ENCODE data around the gene COL21A1.

Gene COL21A1

DNA sequence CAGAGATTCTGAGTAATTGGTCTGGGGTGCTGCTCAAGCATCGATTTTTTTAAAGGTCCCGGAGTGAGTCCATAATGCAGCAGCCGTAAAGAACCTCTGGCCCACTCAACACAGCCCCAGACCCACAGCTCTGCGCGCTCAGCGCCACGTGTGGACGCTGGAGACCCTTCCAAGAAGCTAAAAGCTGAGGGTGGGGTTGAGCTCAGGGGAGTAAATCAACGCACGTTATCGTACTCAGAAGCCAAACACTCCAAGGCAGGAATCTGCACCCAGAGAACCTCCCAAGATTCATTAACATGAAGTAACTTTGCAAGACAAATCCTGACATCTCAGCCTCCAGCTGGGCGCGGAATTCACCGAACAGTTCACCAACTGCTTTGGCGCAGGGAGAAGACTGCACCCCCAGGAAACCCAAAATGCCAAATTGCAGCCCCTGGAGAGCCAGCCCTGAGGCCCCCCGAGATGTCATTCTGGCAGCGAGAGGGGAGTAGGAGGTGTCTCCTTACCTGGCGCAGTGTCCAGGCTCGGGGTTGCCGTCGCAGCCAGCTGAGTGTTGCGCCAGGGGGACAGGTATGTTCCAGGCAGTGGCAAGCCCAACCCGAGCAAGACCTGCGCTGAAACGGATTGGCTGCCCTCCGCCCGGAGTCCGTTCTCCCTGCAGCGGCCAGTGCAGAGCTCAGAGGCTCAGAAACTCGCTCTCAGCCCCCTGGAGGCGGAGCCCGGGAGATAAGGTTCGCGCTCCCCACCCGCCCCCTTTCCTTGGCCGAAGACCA, at the start of gene COL21A1:
Gene COL21A1 (minus strand): TSS at position 700 of the 773 bp plus-strand sequence. CDS start 64,962 bp downstream, outside the sequence.
- TF ChIP-seq GATA1 (IDR thresholded peaks at IDR 0.05; ENCODE audit: low read depth, low read length), result no peak
- no peak for TF ChIP-seq POLR2A (IDR thresholded peaks at IDR 0.05; ENCODE audit: low read length)
- DNase-seq, result no peak

DNA sequence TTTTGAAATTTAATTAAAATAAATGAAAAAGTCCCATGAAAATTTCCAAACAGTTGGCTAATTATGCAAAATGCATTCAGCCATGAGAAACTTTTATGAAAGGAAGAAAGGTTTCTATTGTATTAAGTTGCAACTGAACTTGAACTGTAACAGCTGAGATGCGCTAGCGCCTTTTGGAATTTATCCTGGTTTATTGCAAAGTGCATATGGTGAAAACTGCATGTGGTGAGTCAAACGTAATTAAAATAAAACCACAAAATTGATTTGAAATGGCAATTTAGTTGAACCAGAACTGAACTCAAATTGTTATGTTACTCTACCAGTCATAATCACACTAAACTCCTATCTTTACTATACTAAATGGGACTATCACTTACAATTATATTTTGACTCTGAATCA, 46.4 kb upstream of the COL21A1 start:
- no peak for DNase-seq
- TF ChIP-seq GATA1 (IDR thresholded peaks at IDR 0.05; ENCODE audit: low read depth, low read length) (no peak), POLR2A (IDR thresholded peaks at IDR 0.05; ENCODE audit: low read length) (no peak)

DNA sequence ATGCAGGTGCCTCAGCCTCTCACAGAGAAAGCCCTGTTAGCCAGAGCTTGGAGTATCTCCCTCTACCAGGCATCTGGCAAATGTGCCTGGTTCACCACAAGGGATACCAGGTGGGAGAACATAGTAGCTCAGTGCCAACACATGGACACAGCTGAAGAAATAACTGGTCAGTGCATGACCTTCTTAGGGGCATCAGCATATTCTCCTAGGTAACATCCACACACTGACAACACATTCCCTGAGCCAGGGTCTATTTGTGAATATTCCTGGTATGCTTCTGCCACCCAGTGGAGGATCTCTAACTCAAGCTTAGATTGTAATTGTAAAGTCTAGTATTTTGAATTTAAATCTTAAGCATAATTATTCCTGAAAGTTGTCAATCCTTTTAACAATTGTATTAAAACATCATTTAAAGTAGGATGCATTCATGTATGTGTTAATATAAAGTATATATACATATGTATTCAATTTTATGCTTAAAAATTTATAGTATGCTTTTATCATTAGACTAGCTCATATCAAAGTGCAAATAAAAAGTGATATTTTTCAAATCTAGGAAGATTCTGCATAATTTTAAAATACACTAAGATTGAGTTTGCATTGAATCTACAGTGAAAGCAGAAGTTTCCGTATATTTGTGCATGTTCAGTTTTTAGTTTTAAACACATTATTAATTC, 45.3 kb upstream of the COL21A1 start:
- no peak for TF ChIP-seq GATA1 (IDR thresholded peaks at IDR 0.05; ENCODE audit: low read depth, low read length)
- TF ChIP-seq POLR2A (IDR thresholded peaks at IDR 0.05; ENCODE audit: low read length), result no peak
- DNase-seq, result peak; percentile 4 to 27

DNA sequence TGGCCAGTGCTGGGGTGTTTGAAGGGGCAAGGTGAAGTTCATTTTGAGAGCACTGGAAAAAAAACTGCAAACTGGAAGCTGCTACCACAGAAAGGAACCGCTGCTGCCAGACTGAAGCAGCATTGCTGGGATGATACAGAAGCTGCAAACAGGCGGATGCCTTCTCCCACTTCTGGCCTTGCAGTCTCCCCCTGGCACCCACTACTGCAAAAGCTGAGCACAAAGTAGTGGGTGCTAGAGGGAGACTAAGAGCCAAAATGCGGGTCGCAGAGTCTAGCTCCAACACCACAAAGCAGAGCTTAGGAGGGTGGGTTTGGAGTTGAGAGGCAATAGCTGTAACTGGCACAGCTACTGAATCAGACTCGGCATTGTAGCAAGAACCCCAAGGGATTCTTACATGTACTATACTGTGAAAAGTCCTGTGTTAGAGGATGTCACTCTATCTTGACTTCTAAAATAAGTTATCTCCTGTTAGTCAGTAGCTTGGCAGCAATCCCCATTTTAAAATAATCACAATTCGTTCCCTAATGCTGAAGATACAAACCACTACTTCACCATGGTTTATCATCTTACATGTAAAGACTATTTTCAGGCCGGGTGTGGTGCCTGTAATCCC, 44.0 kb upstream of the COL21A1 start:
- TF ChIP-seq POLR2A (IDR thresholded peaks at IDR 0.05; ENCODE audit: low read length) (no peak), GATA1 (IDR thresholded peaks at IDR 0.05; ENCODE audit: low read depth, low read length) (no peak)
- DNase-seq, result no peak

DNA sequence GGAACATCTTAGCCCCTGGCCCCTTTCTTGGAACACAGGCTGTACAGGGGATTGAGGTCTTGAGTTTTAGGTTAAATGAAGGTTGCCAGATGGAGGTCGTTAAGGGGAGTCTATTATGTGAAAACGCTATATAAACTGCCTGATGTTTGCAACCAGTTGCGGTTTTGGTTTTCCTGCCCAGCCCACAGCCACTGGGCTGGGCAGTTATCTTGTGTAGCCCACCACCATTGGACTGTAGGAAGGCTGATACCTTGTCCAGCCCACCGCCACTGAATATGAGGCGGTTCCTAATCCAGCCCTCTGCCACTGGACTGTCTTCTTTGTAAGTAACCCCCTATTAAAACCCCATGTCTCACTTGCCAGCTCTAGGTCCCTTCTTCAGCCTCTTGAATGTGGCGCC, 42.3 kb upstream of the COL21A1 start:
- TF ChIP-seq POLR2A (IDR thresholded peaks at IDR 0.05; ENCODE audit: low read length) (no peak), GATA1 (IDR thresholded peaks at IDR 0.05; ENCODE audit: low read depth, low read length) (no peak)
- DNase-seq, result no peak

DNA sequence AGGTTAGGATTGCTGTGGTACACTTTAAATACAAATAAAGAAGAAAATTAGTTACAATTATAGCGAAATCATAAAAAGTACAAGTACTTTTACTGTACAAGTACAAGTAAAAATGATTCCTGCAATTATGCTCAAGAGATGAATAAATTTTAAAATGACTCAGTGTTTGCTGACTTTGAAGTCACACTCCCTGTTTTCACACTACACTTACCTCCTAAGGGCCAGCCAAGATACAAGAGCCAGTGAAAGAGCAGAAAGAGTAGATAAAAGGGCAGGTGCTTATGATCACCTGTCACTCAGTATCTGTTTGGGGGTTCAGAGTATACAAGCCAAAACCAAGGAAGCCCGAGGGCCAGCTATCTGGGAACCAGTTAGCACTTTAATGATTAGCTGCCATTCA, 41.0 kb upstream of the COL21A1 start:
- DNase-seq, result no peak
- no peak for TF ChIP-seq GATA1 (IDR thresholded peaks at IDR 0.05; ENCODE audit: low read depth, low read length)
- TF ChIP-seq POLR2A (IDR thresholded peaks at IDR 0.05; ENCODE audit: low read length), result no peak

DNA sequence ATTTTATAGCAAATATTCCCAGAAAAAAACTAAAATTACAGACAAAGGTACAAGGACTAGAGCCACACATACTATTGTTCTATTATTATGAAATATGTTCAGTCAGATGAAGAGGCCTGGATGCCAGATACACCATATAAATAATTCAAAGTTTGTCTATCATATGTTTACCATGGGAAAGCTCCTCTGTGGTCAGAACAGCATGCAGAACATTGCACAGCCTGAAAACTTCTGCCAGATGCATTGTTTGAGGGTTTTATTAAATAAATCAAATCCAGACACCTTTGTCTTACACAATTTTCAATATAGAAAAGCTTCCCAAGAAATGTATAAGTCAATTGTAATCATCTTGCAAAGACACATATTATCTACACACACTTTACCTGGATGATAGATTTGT, 35.0 kb upstream of the COL21A1 start:
- DNase-seq, result no peak
- TF ChIP-seq GATA1 (IDR thresholded peaks at IDR 0.05; ENCODE audit: low read depth, low read length) (no peak), POLR2A (IDR thresholded peaks at IDR 0.05; ENCODE audit: low read length) (no peak)

DNA sequence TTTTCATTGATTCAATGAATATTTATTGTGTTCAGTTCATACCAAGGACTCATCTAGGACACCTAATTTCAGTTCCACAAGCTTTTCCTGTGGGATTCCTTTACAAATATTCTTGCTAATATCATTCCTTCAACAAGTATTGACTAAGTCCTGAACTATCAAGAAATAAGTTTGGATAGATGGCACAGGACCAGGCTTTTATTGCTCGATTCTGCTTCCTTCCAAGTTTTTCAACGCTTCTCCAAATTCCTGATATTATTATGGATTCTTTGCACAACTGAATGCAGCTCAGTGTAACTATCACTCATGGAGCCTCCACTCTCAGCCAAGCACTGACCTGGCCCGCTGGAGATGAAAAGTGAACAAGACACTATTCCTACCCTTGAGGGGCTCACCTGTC, 32.7 kb upstream of the COL21A1 start:
- TF ChIP-seq POLR2A (IDR thresholded peaks at IDR 0.05; ENCODE audit: low read length), result no peak
- no peak for TF ChIP-seq GATA1 (IDR thresholded peaks at IDR 0.05; ENCODE audit: low read depth, low read length)
- no peak for DNase-seq

DNA sequence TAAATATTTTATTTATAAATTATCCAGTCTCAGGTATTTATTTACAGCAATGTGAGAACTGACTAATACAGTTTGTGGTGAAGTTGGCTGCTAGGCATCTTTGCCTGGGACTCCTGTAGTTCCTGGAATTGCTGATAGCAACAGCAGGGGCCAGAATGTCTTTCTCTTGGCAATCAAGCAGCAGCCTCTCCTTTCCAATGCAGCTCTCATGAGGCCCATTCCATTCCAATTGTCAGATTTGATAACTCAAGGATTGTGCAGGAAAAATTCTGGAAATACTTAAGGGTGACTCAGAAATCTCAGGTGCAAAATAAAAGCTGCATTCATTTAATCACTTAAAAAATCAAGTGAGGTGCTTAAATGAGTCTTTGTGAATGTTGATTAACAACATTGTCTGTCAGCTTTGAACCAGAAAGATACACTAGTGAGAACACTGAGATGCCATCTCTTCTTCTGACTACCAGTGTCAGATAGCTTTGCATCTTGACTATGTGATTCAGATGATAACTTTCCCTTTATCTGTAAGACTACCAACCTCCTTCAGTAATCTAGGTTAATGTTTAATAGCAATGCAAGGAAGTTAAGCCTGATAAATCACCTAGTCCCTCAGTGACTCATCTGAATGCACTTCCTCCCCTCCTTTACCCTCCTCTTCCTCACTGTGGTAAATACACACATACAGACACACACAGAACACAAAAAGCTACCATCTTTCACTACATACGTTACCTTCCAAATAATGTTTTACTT, 32.1 kb upstream of the COL21A1 start:
- no peak for TF ChIP-seq POLR2A (IDR thresholded peaks at IDR 0.05; ENCODE audit: low read length)
- TF ChIP-seq GATA1 (IDR thresholded peaks at IDR 0.05; ENCODE audit: low read depth, low read length), result no peak
- DNase-seq, result no peak

DNA sequence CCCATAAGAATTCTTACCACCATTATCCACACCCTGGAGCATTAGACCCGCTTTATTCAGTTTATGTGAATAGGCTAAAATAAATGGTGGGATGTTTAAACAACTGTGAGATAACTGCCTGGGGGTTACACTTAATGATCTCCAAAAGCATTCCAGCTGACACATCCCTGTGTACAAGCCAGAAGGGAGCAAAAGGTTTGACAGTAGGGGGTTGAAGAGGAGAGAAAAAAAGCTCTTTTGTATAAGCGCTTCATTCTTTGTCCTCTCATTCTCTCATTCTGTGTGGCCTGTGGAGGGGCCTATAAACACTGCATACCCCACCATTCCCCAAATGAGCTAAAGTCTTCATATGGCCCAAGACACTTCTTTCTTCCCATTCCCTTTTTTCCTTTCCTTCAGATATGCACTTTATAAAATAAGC, 30.8 kb upstream of the COL21A1 start:
- no peak for DNase-seq
- TF ChIP-seq GATA1 (IDR thresholded peaks at IDR 0.05; ENCODE audit: low read depth, low read length) (no peak), POLR2A (IDR thresholded peaks at IDR 0.05; ENCODE audit: low read length) (no peak)

DNA sequence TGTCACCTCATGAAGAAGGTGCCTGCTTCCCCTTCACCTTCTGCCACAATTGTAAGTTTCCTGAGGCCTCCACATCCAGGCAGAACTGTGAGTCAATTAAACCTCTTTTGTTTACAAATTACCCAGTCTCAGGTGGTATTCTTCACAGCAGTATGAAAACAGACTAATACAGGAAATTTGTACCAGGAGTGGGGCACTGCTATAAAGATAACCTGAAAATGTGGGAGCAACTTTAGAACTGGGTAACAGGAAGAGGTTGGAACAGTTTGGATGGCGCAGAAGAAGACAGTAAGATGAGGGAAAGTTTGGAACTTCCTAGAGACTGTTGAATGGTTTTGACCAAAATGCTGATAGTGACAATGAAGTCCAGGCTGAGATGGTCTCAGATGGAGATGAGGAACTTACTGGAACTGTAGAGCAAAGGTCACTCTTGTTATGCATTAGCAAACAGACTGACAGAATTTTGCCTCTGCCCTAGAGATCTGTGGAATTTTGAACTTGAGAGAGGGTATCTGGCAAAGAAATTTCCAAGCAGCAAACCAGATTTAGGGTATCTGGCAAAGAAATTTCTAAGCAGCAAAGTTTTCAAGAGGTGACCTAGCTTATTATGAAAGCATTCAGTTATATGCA, 23.5 kb upstream of the COL21A1 start:
- no peak for TF ChIP-seq POLR2A (IDR thresholded peaks at IDR 0.05; ENCODE audit: low read length)
- no peak for TF ChIP-seq GATA1 (IDR thresholded peaks at IDR 0.05; ENCODE audit: low read depth, low read length)
- DNase-seq, result no peak

DNA sequence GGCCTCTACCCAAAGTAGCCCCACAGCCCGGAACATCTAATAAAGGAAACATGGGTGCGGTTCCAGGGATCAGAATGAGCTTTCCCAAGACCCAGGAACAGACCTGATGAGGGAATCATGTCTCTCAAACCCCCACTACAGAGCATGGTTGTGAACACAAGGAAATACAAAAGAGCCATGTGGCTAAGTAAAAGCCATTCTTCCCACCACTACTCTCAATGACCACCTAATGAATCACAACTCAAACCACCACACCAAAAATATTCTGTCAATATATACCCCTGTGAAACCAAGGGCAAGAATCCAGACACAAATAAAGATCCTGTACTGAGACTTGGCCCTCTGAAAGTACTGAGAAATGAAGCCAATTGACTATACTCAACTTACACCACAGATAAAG, 20.9 kb upstream of the COL21A1 start:
- DNase-seq, result no peak
- TF ChIP-seq POLR2A (IDR thresholded peaks at IDR 0.05; ENCODE audit: low read length) (no peak), GATA1 (IDR thresholded peaks at IDR 0.05; ENCODE audit: low read depth, low read length) (no peak)

DNA sequence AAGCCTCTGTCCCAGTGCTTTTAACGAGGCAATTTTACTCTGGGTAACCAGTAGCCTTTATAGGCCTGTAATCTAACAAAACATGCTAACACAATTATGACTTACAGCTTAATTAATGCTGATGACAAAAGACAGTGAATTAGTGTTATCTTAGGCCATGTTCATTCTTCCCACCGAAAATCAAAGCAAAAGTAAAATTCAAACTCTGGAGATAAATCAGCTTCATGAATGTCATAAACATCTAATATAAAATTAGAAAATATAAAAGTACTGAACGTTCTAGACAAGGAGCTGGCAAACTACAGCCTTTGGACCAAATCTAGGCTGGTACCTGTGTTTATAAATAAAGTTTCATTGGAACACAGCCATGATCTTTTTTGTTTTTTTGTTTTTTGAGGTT, 18.6 kb upstream of the COL21A1 start:
- TF ChIP-seq GATA1 (IDR thresholded peaks at IDR 0.05; ENCODE audit: low read depth, low read length) (no peak), POLR2A (IDR thresholded peaks at IDR 0.05; ENCODE audit: low read length) (no peak)
- DNase-seq, result no peak
